ENCODE measurements around the gene ASCL5. TPM values are rescaled to one million over a fixed set of nuclear protein-coding genes. Genes with fewer than 3 reads are reported as not detected.
"Not testable (repeated sequence)": the region's sequence is repeated elsewhere in the genome, so short reads cannot be mapped to it uniquely, and the experiment has no call there.

The ASCL5 gene
- total RNA-seq, 4 donors from 2014 or later: not detected

- H3K27me3 ChIP-seq: no peaks in the 10 kb centered on the region
- TF ChIP-seq POLR2A (IDR thresholded peaks at IDR 0.05; ENCODE audit: low read depth) (no peak), POLR2AphosphoS5 (IDR thresholded peaks at IDR 0.05) (no peak), CTCF (IDR thresholded peaks at IDR 0.05) (no peak), EP300 (IDR thresholded peaks at IDR 0.05) (no peak)
- intact Hi-C loops (cut with DNase I): no loop called here
- no peak overlapping the region for H3K27ac ChIP-seq (replicated peaks in 1 of 4)
- WGBS: 64% methylated on average over 3 of the region's 3 CpGs
- no peak for DNase-seq (ENCODE audit: extremely low spot score)
- peaks cover 12 to 14% (median 13%) of the 10 kb centered on the region in 4 donors for H3K4me1 ChIP-seq
- no peaks in the 10 kb centered on the region for H3K9me3 ChIP-seq
- H3K4me3 ChIP-seq: no peak overlapping the region
- H3K36me3 ChIP-seq: no peaks in the 10 kb centered on the region
Measured at GRCh38 chr1:201169203-201169602, 42.2 kb upstream of the ASCL5 start.

GRCh38 chr1:201167041-201167991 is 40.3 kb upstream of the ASCL5 start:
- no peaks in the 10 kb centered on the region for H3K9me3 ChIP-seq
- H3K27ac ChIP-seq (replicated peaks in 1 of 4): no peak overlapping the region
- peaks cover 12 to 14% (median 13%) of the 10 kb centered on the region in 4 donors for H3K4me1 ChIP-seq
- TF ChIP-seq CTCF (IDR thresholded peaks at IDR 0.05) (no peak), POLR2A (IDR thresholded peaks at IDR 0.05; ENCODE audit: low read depth) (no peak), POLR2AphosphoS5 (IDR thresholded peaks at IDR 0.05) (no peak), EP300 (IDR thresholded peaks at IDR 0.05) (no peak)
- 72% methylated on average over 13 of the region's 13 CpGs for WGBS
- H3K4me3 ChIP-seq: no peak overlapping the region
- DNase-seq (ENCODE audit: extremely low spot score): no peak
- no peaks in the 10 kb centered on the region for H3K27me3 ChIP-seq
- no peaks in the 10 kb centered on the region for H3K36me3 ChIP-seq
- intact Hi-C loops (cut with DNase I): no loop called here

- 73% methylated on average over 7 of the region's 7 CpGs for WGBS
- Histone ChIP-seq H3K27me3 (no peaks in the 10 kb centered on the region), H3K36me3 (no peaks in the 10 kb centered on the region), H3K4me1 (no peaks in the 10 kb centered on the region), H3K4me3 (no peak overlapping the region), H3K27ac (replicated peaks in 1 of 4) (no peak overlapping the region), H3K9me3 (no peaks in the 10 kb centered on the region)
- no peak for DNase-seq (ENCODE audit: extremely low spot score)
- TF ChIP-seq CTCF (IDR thresholded peaks at IDR 0.05): no peak
- TF ChIP-seq POLR2A (IDR thresholded peaks at IDR 0.05; ENCODE audit: low read depth): no peak
- TF ChIP-seq EP300 (IDR thresholded peaks at IDR 0.05): no peak
- TF ChIP-seq POLR2AphosphoS5 (IDR thresholded peaks at IDR 0.05): no peak
- intact Hi-C loops (cut with DNase I): no loop called here
Measured at GRCh38 chr1:201164645-201165044, 37.7 kb upstream of the ASCL5 start.

- intact Hi-C loops (cut with DNase I): no loop called here
- no peak for TF ChIP-seq EP300 (IDR thresholded peaks at IDR 0.05)
- no peak for TF ChIP-seq POLR2AphosphoS5 (IDR thresholded peaks at IDR 0.05)
- TF ChIP-seq POLR2A (IDR thresholded peaks at IDR 0.05; ENCODE audit: low read depth): no peak
- Histone ChIP-seq H3K27me3 (no peaks in the 10 kb centered on the region), H3K9me3 (no peaks in the 10 kb centered on the region), H3K4me1 (no peaks in the 10 kb centered on the region), H3K36me3 (no peaks in the 10 kb centered on the region), H3K4me3 (no peak overlapping the region), H3K27ac (replicated peaks in 1 of 4) (no peak overlapping the region)
- no peak for DNase-seq (ENCODE audit: extremely low spot score)
- 35% methylated on average over 4 of the region's 4 CpGs for WGBS
Measured at GRCh38 chr1:201163707-201164106, 36.7 kb upstream of the ASCL5 start.

GRCh38 chr1:201163036-201163435 is 36.1 kb upstream of the ASCL5 start:
- intact Hi-C loops (cut with DNase I); H3K36me3 ChIP-seq; H3K9me3 ChIP-seq; H3K27me3 ChIP-seq; H3K27ac ChIP-seq (replicated peaks in 1 of 4); H3K4me3 ChIP-seq; H3K4me1 ChIP-seq; DNase-seq (ENCODE audit: extremely low spot score): not testable (repeated sequence)
- WGBS: 83% methylated on average over 8 of the region's 8 CpGs

All from esophagus muscularis mucosa (tissue), 4 donors.